NCI-H524 (cell line): ENCODE measurements around the gene ITIH4.
"Not testable (repeated sequence)": the region's sequence is repeated elsewhere in the genome, so short reads cannot be mapped to it uniquely, and the experiment has no call there.

Source experiments
- DNase-seq, 2 experiments: peaks; one replicate each; lab custom pipeline; 2025; lab: John Stamatoyannopoulos, UW

The ITIH4 gene

GRCh38 chr3:52783211-52783555, 47.3 kb downstream of the ITIH4 start:
- DNase-seq, result no peak

- DNase-seq, result no peak
These were observed 47.9 kb downstream of the ITIH4 start for GRCh38 chr3:52782412-52783210.

GRCh38 chr3:52781741-52782140, 48.7 kb downstream of the ITIH4 start:
- no peak for DNase-seq

GRCh38 chr3:52779837-52780585, 50.5 kb downstream of the ITIH4 start:
- no peak for DNase-seq

- DNase-seq, result no peak
These were observed 51.2 kb downstream of the ITIH4 start for GRCh38 chr3:52779011-52779836.

- DNase-seq, result no peak
These were observed 52.3 kb downstream of the ITIH4 start for GRCh38 chr3:52777959-52778805.

- DNase-seq, result no peak
These were observed 53.1 kb downstream of the ITIH4 start, which contains the start of gene ITIH1 for GRCh38 chr3:52777127-52777958. TSS of gene ITIH1 (plus strand) at chr3:52777599. CDS start at chr3:52777616, 17 bp downstream.

GRCh38 chr3:52776486-52776885, 54.0 kb downstream of the ITIH4 start:
- DNase-seq, result not testable (repeated sequence)

- no peak for DNase-seq
These were observed 54.6 kb downstream of the ITIH4 start for GRCh38 chr3:52775877-52776276.

- DNase-seq, result no peak
These were observed 55.3 kb downstream of the ITIH4 start for GRCh38 chr3:52774901-52775864.

- no peak for DNase-seq
These were observed 56.3 kb downstream of the ITIH4 start for GRCh38 chr3:52774066-52774713.

- no peak for DNase-seq
These were observed 57.0 kb downstream of the ITIH4 start for GRCh38 chr3:52773361-52774065.

GRCh38 chr3:52771702-52772101, 58.8 kb downstream of the ITIH4 start:
- no peak for DNase-seq

GRCh38 chr3:52771334-52771681, 59.2 kb downstream of the ITIH4 start:
- no peak for DNase-seq

- DNase-seq, result peak; percentile 83 to 90
These were observed 59.8 kb downstream of the ITIH4 start, which contains the start of gene NEK4 for GRCh38 chr3:52770496-52771333. TSS of gene NEK4 (minus strand) at chr3:52770940. CDS start at chr3:52770746, 194 bp downstream.

GRCh38 chr3:52769786-52770455, 60.6 kb downstream of the ITIH4 start:
- DNase-seq, result no peak

- DNase-seq, result no peak
These were observed 67.0 kb downstream of the ITIH4 start for GRCh38 chr3:52763466-52763865.
